Mucosa of rectum (tissue), 2 donors: ENCODE data around the gene PRR19.

Experiments
- H3K27ac ChIP-seq, 2 donors: one replicate each; pipeline ENCODE4 v1.7.0; 2013; ENCODE audit warnings: inconsistent platforms in 2 of 2, low read depth in 2 of 2, low read length in 2 of 2
- H3K27me3 ChIP-seq, 2 donors: one replicate each; pipeline ENCODE4 v1.7.0; 2013; ENCODE audit warnings: low read length in 2 of 2; ENCODE audit not compliant: control insufficient read depth in 2 of 2, insufficient read depth in 2 of 2
- H3K36me3 ChIP-seq, 2 donors: one replicate each; pipeline ENCODE4 v1.7.0; 2013; ENCODE audit warnings: low read length in 2 of 2; ENCODE audit not compliant: control insufficient read depth in 2 of 2, insufficient read depth in 2 of 2
- H3K4me1 ChIP-seq, 2 donors: one replicate each; pipeline ENCODE4 v1.7.0; 2013; ENCODE audit warnings: low read length in 2 of 2, mild to moderate bottlenecking in 1 of 2; ENCODE audit not compliant: control insufficient read depth in 2 of 2, insufficient read depth in 2 of 2
- H3K4me3 ChIP-seq, 2 donors: one replicate each; pipeline ENCODE4 v1.7.0; 2013; ENCODE audit warnings: low read length in 2 of 2
- H3K9ac ChIP-seq, 2 donors: one replicate each; pipeline ENCODE4 v1.7.0; 2013; ENCODE audit warnings: low read length in 2 of 2, low read depth in 1 of 2, mild to moderate bottlenecking in 1 of 2
- H3K9me3 ChIP-seq, 2 donors: one replicate each; pipeline ENCODE4 v1.7.0; 2013; ENCODE audit warnings: low read length in 2 of 2; ENCODE audit not compliant: control insufficient read depth in 2 of 2
- donor health status: healthy.
- donor health status: Normal muscosa, but diverticular disease.

PRR19 gene

GRCh38 chr19:42344336-42344893 is 42.5 kb downstream of the PRR19 start:
- Histone ChIP-seq H3K4me3 (no peak overlapping the region), H3K9me3 (no peaks in the 10 kb centered on the region), H3K9ac (no peak overlapping the region), H3K4me1 (no peaks in the 10 kb centered on the region), H3K36me3 (peaks cover 0 to 20% of the 10 kb centered on the region in 2 donors), H3K27me3 (no peaks in the 10 kb centered on the region), H3K27ac (no peak overlapping the region)

GRCh38 chr19:42345191-42345812 is 43.4 kb downstream of the PRR19 start:
- H3K27me3 ChIP-seq, result no peaks in the 10 kb centered on the region
- H3K4me1 ChIP-seq, result no peaks in the 10 kb centered on the region
- H3K4me3 ChIP-seq, result no peak overlapping the region
- H3K9ac ChIP-seq, result no peak overlapping the region
- no peaks in the 10 kb centered on the region for H3K9me3 ChIP-seq
- H3K36me3 ChIP-seq, result peaks cover 0 to 20% of the 10 kb centered on the region in 2 donors
- H3K27ac ChIP-seq, result no peak overlapping the region

- Histone ChIP-seq H3K27me3 (no peaks in the 10 kb centered on the region), H3K9ac (no peak overlapping the region), H3K27ac (no peak overlapping the region), H3K36me3 (peaks cover 6 to 17% of the 10 kb centered on the region in 2 donors), H3K4me1 (no peaks in the 10 kb centered on the region), H3K9me3 (no peaks in the 10 kb centered on the region), H3K4me3 (no peak overlapping the region)
Measured at GRCh38 chr19:42348211-42348610, 46.3 kb downstream of the PRR19 start.

DNA sequence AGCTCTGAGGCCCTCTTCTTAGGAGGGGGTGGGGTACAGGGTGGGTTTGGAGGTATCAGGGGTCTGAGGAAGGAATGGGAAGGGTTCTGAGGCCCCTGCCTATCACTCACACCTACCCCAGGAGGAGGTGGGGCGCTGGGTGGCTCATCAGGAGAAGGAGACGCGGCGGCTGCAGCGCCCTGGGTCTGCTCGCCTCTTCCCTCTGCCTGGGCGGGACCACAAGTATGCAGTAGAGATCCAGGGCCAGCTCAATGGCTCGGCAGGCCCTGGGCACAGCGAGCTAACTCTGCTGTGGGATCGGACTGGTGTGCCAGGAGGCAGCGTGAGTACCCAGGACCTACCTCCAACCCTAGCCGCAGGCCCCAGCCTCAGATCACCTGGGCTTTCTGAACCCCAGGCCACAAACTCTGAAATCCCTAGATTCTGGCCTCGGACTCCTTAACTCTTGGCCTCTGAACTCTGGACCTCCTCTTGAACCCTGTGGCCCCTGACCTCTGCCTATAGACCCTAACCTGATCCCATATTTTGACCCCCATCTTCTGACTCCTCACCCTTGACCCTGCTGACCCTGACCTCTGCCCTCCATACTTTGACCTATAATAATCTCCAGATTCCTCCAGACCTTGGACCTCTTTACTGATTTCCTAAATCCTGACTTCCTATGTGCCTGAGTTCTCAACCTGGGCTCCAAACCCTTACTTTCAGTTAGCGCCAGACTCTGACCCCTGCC is 47.6 kb downstream of the PRR19 start:
- Histone ChIP-seq H3K4me1 (no peaks in the 10 kb centered on the region), H3K9me3 (no peaks in the 10 kb centered on the region), H3K4me3 (no peak overlapping the region), H3K36me3 (peaks cover 8 to 23% of the 10 kb centered on the region in 2 donors), H3K27ac (no peak overlapping the region), H3K27me3 (no peaks in the 10 kb centered on the region), H3K9ac (no peak overlapping the region)

DNA sequence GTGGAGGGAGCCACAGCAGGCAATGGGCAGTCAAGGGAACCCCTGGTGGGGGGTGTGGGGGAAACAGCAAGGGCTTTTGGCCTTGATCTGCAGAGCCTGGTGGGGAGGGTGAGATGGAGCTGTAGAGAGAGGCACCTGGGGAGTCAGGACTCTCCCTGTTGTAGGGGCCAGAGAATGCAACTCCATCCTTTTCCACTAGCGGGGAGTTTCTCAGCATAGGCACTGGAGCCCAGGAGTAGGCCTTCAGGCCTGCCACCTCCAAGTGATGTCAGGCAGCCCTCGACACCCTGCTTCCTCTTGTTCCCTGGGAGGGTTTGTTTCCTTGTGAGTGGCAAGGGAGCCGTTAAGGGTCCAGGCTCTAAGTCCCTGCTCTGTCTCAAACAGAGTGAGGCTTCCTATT is 48.5 kb downstream of the PRR19 start:
- Histone ChIP-seq H3K4me3 (no peak overlapping the region), H3K9ac (no peak overlapping the region), H3K36me3 (peaks cover 8 to 27% of the 10 kb centered on the region in 2 donors), H3K27me3 (no peaks in the 10 kb centered on the region), H3K27ac (no peak overlapping the region), H3K9me3 (no peaks in the 10 kb centered on the region), H3K4me1 (no peaks in the 10 kb centered on the region)

DNA sequence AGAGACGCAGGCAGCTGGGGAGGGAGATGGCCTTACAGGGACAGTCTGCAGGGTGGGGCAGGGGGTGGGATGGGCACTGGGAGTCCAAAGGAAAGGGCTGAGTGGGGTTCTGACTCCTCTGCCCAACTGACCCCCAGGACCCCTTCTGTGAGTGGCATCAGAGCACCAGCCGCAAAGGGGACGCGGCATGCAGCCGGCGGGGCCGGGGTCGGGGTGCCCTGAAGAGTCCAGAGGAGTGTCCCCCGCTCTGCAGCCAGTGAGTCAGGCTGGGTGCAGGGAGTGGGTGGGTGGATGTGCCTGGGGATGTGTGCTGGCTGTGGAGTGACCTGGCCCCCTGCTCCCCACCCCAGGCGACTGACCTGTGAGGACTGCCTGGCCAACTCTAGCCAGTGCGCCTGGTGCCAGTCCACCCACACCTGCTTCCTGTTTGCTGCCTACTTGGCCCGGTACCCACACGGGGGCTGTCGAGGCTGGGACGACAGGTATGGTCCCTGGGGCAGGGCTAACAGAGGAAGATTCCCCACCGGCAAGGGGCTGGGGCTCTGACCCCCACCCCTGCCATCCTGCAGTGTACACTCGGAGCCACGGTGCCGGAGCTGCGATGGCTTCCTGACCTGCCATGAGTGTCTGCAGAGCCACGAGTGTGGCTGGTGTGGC is 49.3 kb downstream of the PRR19 start:
- H3K36me3 ChIP-seq, result peaks cover 11 to 26% of the 10 kb centered on the region in 2 donors
- H3K4me3 ChIP-seq, result no peak overlapping the region
- no peak overlapping the region for H3K27ac ChIP-seq
- H3K4me1 ChIP-seq, result no peaks in the 10 kb centered on the region
- H3K9ac ChIP-seq, result no peak overlapping the region
- H3K9me3 ChIP-seq, result no peaks in the 10 kb centered on the region
- no peaks in the 10 kb centered on the region for H3K27me3 ChIP-seq

DNA sequence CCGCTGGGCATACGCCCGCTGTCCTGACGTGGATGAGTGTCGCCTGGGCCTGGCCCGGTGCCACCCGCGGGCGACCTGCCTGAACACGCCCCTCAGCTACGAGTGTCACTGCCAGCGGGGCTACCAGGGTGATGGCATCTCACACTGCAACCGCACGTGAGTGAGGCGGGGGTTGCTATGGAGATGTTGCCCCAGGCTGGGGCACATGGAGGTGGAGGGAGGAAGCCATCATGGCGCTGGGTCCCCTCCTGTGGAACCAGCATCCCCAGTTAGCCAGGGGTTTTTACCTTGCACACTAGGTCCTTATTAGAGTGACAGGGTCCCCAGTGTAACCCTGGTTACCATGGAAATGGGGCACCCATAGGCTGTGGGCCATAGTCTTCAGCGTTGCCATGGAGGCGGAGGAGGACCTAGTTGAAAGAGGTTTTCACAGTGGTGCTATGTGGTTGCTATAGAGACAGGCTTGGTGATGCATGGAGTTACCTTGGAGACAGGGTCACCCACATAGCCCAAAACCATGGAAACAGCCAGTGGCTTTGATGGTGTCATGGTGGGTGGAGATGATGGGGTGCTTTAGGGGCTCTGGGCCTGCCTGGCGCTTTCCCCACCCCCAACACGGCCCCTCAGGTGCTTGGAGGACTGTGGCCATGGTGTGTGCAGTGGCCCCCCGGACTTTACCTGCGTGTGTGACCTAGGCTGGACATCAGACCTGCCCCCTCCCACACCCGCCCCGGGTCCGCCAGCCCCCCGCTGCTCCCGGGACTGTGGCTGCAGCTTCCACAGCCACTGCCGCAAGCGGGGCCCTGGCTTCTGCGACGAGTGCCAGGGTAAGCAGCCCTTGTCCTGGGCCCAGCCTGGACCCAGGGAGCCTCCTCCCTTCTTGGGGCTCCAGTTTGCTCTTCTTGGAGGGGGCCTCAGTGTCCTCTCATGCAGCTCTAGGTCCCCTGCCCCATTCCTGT is 50.6 kb downstream of the PRR19 start:
- no peak overlapping the region for H3K27ac ChIP-seq
- no peaks in the 10 kb centered on the region for H3K4me1 ChIP-seq
- H3K27me3 ChIP-seq, result no peaks in the 10 kb centered on the region
- H3K9ac ChIP-seq, result no peak overlapping the region
- H3K36me3 ChIP-seq, result peaks cover 20 to 35% of the 10 kb centered on the region in 2 donors
- H3K9me3 ChIP-seq, result no peaks in the 10 kb centered on the region
- H3K4me3 ChIP-seq, result no peak overlapping the region

- Histone ChIP-seq H3K27me3 (no peaks in the 10 kb centered on the region), H3K36me3 (peaks cover 20 to 33% of the 10 kb centered on the region in 2 donors), H3K9ac (no peak overlapping the region), H3K4me3 (no peak overlapping the region), H3K27ac (no peak overlapping the region), H3K9me3 (no peaks in the 10 kb centered on the region), H3K4me1 (no peaks in the 10 kb centered on the region)
Measured at GRCh38 chr19:42353341-42354015, 51.5 kb downstream of the PRR19 start.

DNA sequence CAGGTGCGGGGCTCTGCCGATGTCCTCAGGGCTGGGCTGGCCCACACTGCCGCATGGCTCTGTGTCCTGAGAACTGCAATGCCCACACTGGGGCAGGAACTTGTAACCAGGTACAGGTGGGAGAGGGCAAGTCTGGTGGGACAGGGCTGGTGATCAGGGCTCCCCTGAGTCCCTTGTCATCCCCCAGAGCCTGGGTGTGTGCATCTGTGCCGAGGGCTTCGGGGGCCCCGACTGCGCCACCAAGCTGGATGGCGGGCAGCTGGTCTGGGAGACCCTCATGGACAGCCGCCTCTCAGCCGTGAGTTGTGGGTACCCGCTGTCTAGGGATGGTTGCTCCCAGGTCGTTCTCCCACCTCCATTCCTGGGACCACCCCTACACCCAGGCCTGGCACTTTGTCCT is 54.0 kb downstream of the PRR19 start:
- peaks cover 20 to 34% of the 10 kb centered on the region in 2 donors for H3K36me3 ChIP-seq
- no peaks in the 10 kb centered on the region for H3K4me1 ChIP-seq
- no peak overlapping the region for H3K4me3 ChIP-seq
- H3K27me3 ChIP-seq, result no peaks in the 10 kb centered on the region
- no peak overlapping the region for H3K27ac ChIP-seq
- no peak overlapping the region for H3K9ac ChIP-seq
- no peaks in the 10 kb centered on the region for H3K9me3 ChIP-seq
